GM19455 (cell line): ENCODE measurements around the gene ZFAND3.
"Not testable (repeated sequence)": the region's sequence is repeated elsewhere in the genome, so short reads cannot be mapped to it uniquely, and the experiment has no call there.

Experiments used
- ATAC-seq: cut with Tn5 transposase; IDR thresholded peaks from one replicate; pipeline ENCODE4 v1.9.1; 2021; ENCODE audit not compliant: unreplicated experiment

The ZFAND3 gene

GRCh38 chr6:37862430-37862829 is 42.9 kb downstream of the ZFAND3 start:
- ATAC-seq = no peak

- ATAC-seq = no peak
Observed at GRCh38 chr6:37862992-37863391, 43.5 kb downstream of the ZFAND3 start.

GRCh38 chr6:37864250-37864649 is 44.7 kb downstream of the ZFAND3 start:
- ATAC-seq = no peak

- no peak for ATAC-seq
Observed at GRCh38 chr6:37865504-37865903, 46.0 kb downstream of the ZFAND3 start.

- ATAC-seq = no peak
Observed at GRCh38 chr6:37866590-37867507, 47.3 kb downstream of the ZFAND3 start.

- no peak for ATAC-seq
Observed at GRCh38 chr6:37867756-37868446, 48.4 kb downstream of the ZFAND3 start.

GRCh38 chr6:37868447-37868825 is 48.9 kb downstream of the ZFAND3 start:
- no peak for ATAC-seq

- ATAC-seq = no peak
Observed at GRCh38 chr6:37871616-37872372, 52.3 kb downstream of the ZFAND3 start.

GRCh38 chr6:37872373-37872745 is 52.8 kb downstream of the ZFAND3 start:
- no peak for ATAC-seq

GRCh38 chr6:37874726-37875125 is 55.2 kb downstream of the ZFAND3 start:
- no peak for ATAC-seq

- ATAC-seq = no peak
Observed at GRCh38 chr6:37875561-37876309, 56.2 kb downstream of the ZFAND3 start.

- no peak for ATAC-seq
Observed at GRCh38 chr6:37876843-37877242, 57.3 kb downstream of the ZFAND3 start.

- no peak for ATAC-seq
Observed at GRCh38 chr6:37877373-37878149, 58.0 kb downstream of the ZFAND3 start.

GRCh38 chr6:37878150-37878710 is 58.7 kb downstream of the ZFAND3 start:
- no peak for ATAC-seq

GRCh38 chr6:37880602-37881001 is 61.1 kb downstream of the ZFAND3 start:
- ATAC-seq = not testable (repeated sequence)

- no peak for ATAC-seq
Observed at GRCh38 chr6:37882292-37882691, 62.8 kb downstream of the ZFAND3 start.

GRCh38 chr6:37882724-37883413 is 63.3 kb downstream of the ZFAND3 start:
- no peak for ATAC-seq

GRCh38 chr6:37884548-37884947 is 65.0 kb downstream of the ZFAND3 start:
- no peak for ATAC-seq

GRCh38 chr6:37889051-37889450 is 69.5 kb downstream of the ZFAND3 start:
- ATAC-seq = no peak
